Endothelial cell (in vitro differentiated cells): ENCODE results near the gene C5orf63. TPM values are rescaled to one million over a fixed set of nuclear protein-coding genes. Genes with fewer than 3 reads are reported as not detected.
"Not testable (repeated sequence)": the region's sequence is repeated elsewhere in the genome, so short reads cannot be mapped to it uniquely, and the experiment has no call there.

ENCODE experiments used
- DNase-seq: peaks from one replicate; pipeline ENCODE4 v3.0.0; 2021; ENCODE audit warnings: low spot score
- H3K27ac Mint-ChIP-seq: one replicate; pipeline ENCODE4 v1.8.0; 2021; ENCODE audit warnings: mixed read lengths, inconsistent platforms; ENCODE audit not compliant: unreplicated experiment
- H3K27me3 Mint-ChIP-seq: one replicate; pipeline ENCODE4 v1.8.0; 2021; ENCODE audit warnings: mild to moderate bottlenecking, moderate library complexity, mixed read lengths, inconsistent platforms; ENCODE audit not compliant: unreplicated experiment
- H3K36me3 Mint-ChIP-seq: one replicate; pipeline ENCODE4 v1.8.0; 2021; ENCODE audit warnings: mild to moderate bottlenecking, low read depth, mixed read lengths, inconsistent platforms; ENCODE audit not compliant: unreplicated experiment
- H3K4me1 Mint-ChIP-seq: one replicate; pipeline ENCODE4 v1.8.0; 2021; ENCODE audit warnings: mild to moderate bottlenecking, mixed read lengths, inconsistent platforms; ENCODE audit not compliant: unreplicated experiment
- H3K4me3 Mint-ChIP-seq: one replicate; pipeline ENCODE4 v1.8.0; 2021; ENCODE audit warnings: mild to moderate bottlenecking, mixed read lengths, inconsistent platforms; ENCODE audit not compliant: unreplicated experiment
- H3K9me3 Mint-ChIP-seq: one replicate; pipeline ENCODE4 v1.8.0; 2021; ENCODE audit warnings: mixed read lengths, inconsistent platforms; ENCODE audit not compliant: unreplicated experiment
- total RNA-seq: library from RNA; stranded (reverse); fragmentation: NEBNext Ultra II Directional; extraction: Animal tissue kit (Norgen Biotek cat#: 25700); gene quantifications from one replicate; pipeline ENCODE4 v1.2.1, GENCODE V29; 2021; ENCODE audit not compliant: unreplicated experiment
- TF ChIP-seq, protein P1 (sequence below): fragments of 200-600 bp; sonication (generic); IDR thresholded peaks from one replicate; pipeline ENCODE4 v1.5.0; 2021; ENCODE audit warnings: antibody characterized with exemption; ENCODE audit not compliant: unreplicated experiment

The C5orf63 gene
- total RNA-seq, 1 donor from 2014 or later: 2.0 TPM

- peaks cover 2% of the 10 kb centered on the region for H3K27me3 Mint-ChIP-seq
- H3K36me3 Mint-ChIP-seq: peaks cover 7% of the 10 kb centered on the region
- no peaks in the 10 kb centered on the region for H3K9me3 Mint-ChIP-seq
- TF ChIP-seq, protein P1, sequence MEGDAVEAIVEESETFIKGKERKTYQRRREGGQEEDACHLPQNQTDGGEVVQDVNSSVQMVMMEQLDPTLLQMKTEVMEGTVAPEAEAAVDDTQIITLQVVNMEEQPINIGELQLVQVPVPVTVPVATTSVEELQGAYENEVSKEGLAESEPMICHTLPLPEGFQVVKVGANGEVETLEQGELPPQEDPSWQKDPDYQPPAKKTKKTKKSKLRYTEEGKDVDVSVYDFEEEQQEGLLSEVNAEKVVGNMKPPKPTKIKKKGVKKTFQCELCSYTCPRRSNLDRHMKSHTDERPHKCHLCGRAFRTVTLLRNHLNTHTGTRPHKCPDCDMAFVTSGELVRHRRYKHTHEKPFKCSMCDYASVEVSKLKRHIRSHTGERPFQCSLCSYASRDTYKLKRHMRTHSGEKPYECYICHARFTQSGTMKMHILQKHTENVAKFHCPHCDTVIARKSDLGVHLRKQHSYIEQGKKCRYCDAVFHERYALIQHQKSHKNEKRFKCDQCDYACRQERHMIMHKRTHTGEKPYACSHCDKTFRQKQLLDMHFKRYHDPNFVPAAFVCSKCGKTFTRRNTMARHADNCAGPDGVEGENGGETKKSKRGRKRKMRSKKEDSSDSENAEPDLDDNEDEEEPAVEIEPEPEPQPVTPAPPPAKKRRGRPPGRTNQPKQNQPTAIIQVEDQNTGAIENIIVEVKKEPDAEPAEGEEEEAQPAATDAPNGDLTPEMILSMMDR: no peak
- DNase-seq: no peak
- H3K4me3 Mint-ChIP-seq: no peak overlapping the region
- H3K27ac Mint-ChIP-seq: no peak overlapping the region
- no peaks in the 10 kb centered on the region for H3K4me1 Mint-ChIP-seq
Measured at GRCh38 chr5:127056896-127057295, 16.4 kb downstream of the C5orf63 start.

GRCh38 chr5:127055880-127056653, 17.2 kb downstream of the C5orf63 start:
- Mint-ChIP-seq H3K9me3 (no peaks in the 10 kb centered on the region), H3K27me3 (peaks cover 2% of the 10 kb centered on the region)
- DNase-seq: no peak

GRCh38 chr5:127053551-127053950, 19.8 kb downstream of the C5orf63 start:
- not testable (repeated sequence) for DNase-seq, H3K4me3 Mint-ChIP-seq, H3K27me3 Mint-ChIP-seq, H3K27ac Mint-ChIP-seq, H3K9me3 Mint-ChIP-seq, H3K36me3 Mint-ChIP-seq, H3K4me1 Mint-ChIP-seq

More at GRCh38 chr5:127055880-127056653, 17.2 kb downstream of the C5orf63 start:
- H3K4me3 Mint-ChIP-seq: no peak overlapping the region
- TF ChIP-seq, protein P1: no peak
- H3K36me3 Mint-ChIP-seq: peaks cover 7% of the 10 kb centered on the region
- H3K27ac Mint-ChIP-seq: no peak overlapping the region
- H3K4me1 Mint-ChIP-seq: no peaks in the 10 kb centered on the region

- no peaks in the 10 kb centered on the region for H3K9me3 Mint-ChIP-seq
- TF ChIP-seq, protein P1: no peak
- no peaks in the 10 kb centered on the region for H3K4me1 Mint-ChIP-seq
- no peak for DNase-seq
- peaks cover 7% of the 10 kb centered on the region for H3K36me3 Mint-ChIP-seq
- H3K4me3 Mint-ChIP-seq: no peak overlapping the region
- H3K27ac Mint-ChIP-seq: no peak overlapping the region
- peaks cover 2% of the 10 kb centered on the region for H3K27me3 Mint-ChIP-seq
Measured at GRCh38 chr5:127053049-127053448, 20.3 kb downstream of the C5orf63 start.

DNA sequence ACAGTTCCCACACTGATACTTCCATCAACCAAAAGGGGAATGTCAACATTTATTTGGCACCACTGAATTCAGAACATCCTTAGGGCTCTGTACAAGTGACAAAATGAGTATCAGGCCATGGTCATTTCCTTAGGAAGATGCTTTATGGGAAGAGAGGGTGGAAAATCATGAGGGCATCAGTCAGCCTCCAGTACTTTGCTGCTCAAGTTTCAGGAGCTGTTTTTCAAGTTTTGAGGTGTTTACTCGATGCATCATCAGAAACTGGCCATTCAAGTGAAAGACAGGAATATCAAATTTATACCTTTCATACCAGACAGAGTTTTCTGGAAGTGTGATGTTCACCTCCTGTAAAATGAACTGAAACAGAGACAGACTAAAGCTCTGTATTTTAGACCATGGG, 21.7 kb downstream of the C5orf63 start:
- Mint-ChIP-seq H3K27me3 (peaks cover 2% of the 10 kb centered on the region), H3K4me1 (no peaks in the 10 kb centered on the region), H3K36me3 (peaks cover 7% of the 10 kb centered on the region), H3K9me3 (no peaks in the 10 kb centered on the region), H3K4me3 (no peak overlapping the region), H3K27ac (no peak overlapping the region)
- DNase-seq: no peak
- TF ChIP-seq, protein P1: no peak
